Trophoblast cell (in vitro differentiated cells and primary cell): ENCODE results near the gene SLC9A1.
"Not testable (repeated sequence)": the region's sequence is repeated elsewhere in the genome, so short reads cannot be mapped to it uniquely, and the experiment has no call there.

Experiments used
- DNase-seq, 2 donors: peaks; one replicate each; pipeline ENCODE4 v3.0.0-alpha.2; 2016
- H2AFZ ChIP-seq: 2 replicates; pipeline ENCODE4 v1.6.1; 2013; ENCODE audit warnings: low read length, moderate library complexity, mild to moderate bottlenecking; ENCODE audit not compliant: insufficient read depth, poor library complexity
- H2AK5ac ChIP-seq: 2 replicates; pipeline ENCODE4 v1.6.1; 2013; ENCODE audit warnings: mild to moderate bottlenecking, low read length
- H2BK120ac ChIP-seq: 2 replicates; pipeline ENCODE4 v1.6.1; 2013; ENCODE audit warnings: low read length, mild to moderate bottlenecking, moderate library complexity; ENCODE audit not compliant: insufficient read depth, poor library complexity
- H2BK12ac ChIP-seq: 2 replicates; pipeline ENCODE4 v1.6.1; 2013; ENCODE audit warnings: mild to moderate bottlenecking, low read length, moderate library complexity
- H2BK5ac ChIP-seq: 2 replicates; pipeline ENCODE4 v1.6.1; 2013; ENCODE audit warnings: low read length, low read depth, moderate library complexity, mild to moderate bottlenecking; ENCODE audit not compliant: poor library complexity
- H3K14ac ChIP-seq: 2 replicates; pipeline ENCODE4 v1.6.1; 2013; ENCODE audit warnings: mild to moderate bottlenecking, low read length
- H3K18ac ChIP-seq: 2 replicates; pipeline ENCODE4 v1.6.1; 2013; ENCODE audit warnings: mild to moderate bottlenecking, low read length
- H3K23ac ChIP-seq: 2 replicates; pipeline ENCODE4 v1.6.1; 2013; ENCODE audit warnings: low read length
- H3K27ac ChIP-seq: 2 replicates; pipeline ENCODE4 v1.5.1; 2013; ENCODE audit warnings: low read depth, mild to moderate bottlenecking, inconsistent platforms, low read length, moderate library complexity
- H3K27me3 ChIP-seq: 2 replicates; pipeline ENCODE4 v1.6.1; 2013; ENCODE audit warnings: inconsistent platforms, mild to moderate bottlenecking, low read length, moderate library complexity; ENCODE audit not compliant: insufficient read depth
- H3K36me3 ChIP-seq, 2 experiments: 1 replicate in 1 of 2; 2 replicates in 1 of 2; pipeline ENCODE4 v1.6.1; 2013; ENCODE audit warnings: low read length in 2 of 2, mild to moderate bottlenecking in 2 of 2, moderate library complexity in 1 of 2; ENCODE audit not compliant: insufficient read depth in 2 of 2, control insufficient read depth in 1 of 2
- H3K4ac ChIP-seq: 2 replicates; pipeline ENCODE4 v1.6.1; 2013; ENCODE audit warnings: low read depth, mild to moderate bottlenecking, low read length, moderate library complexity
- H3K4me1 ChIP-seq, 2 experiments: 1 replicate in 1 of 2; 2 replicates in 1 of 2; pipeline ENCODE4 v1.6.1; 2013; ENCODE audit warnings: low read length in 2 of 2, mild to moderate bottlenecking in 2 of 2, moderate library complexity in 1 of 2; ENCODE audit not compliant: insufficient read depth in 2 of 2, control insufficient read depth in 1 of 2
- H3K4me2 ChIP-seq: 2 replicates; pipeline ENCODE4 v1.6.1; 2013; ENCODE audit warnings: inconsistent platforms, mild to moderate bottlenecking, low read length, moderate library complexity
- H3K4me3 ChIP-seq: 2 replicates; pipeline ENCODE4 v1.5.1; 2013; ENCODE audit warnings: mild to moderate bottlenecking, low read depth, low read length, inconsistent platforms
- H3K79me1 ChIP-seq: one replicate; pipeline ENCODE4 v1.6.1; 2013; ENCODE audit warnings: low read length
- H3K79me2 ChIP-seq: 2 replicates; pipeline ENCODE4 v1.6.1; 2013; ENCODE audit warnings: low read length, mild to moderate bottlenecking; ENCODE audit not compliant: control insufficient read depth, insufficient read depth, poor library complexity
- H3K9ac ChIP-seq: 2 replicates; pipeline ENCODE4 v1.6.1; 2013; ENCODE audit warnings: mild to moderate bottlenecking, low read length
- H3K9me3 ChIP-seq: 2 replicates; pipeline ENCODE4 v1.6.1; 2013; ENCODE audit warnings: low read depth, mild to moderate bottlenecking, control low read depth, inconsistent platforms, low read length; ENCODE audit not compliant: insufficient read depth
- H4K12ac ChIP-seq: 2 replicates; pipeline ENCODE4 v1.6.1; 2013; ENCODE audit warnings: low read depth, mild to moderate bottlenecking, low read length, moderate library complexity
- H4K8ac ChIP-seq: 2 replicates; pipeline ENCODE4 v1.6.1; 2013; ENCODE audit warnings: low read depth, mild to moderate bottlenecking, low read length, moderate library complexity
- H4K91ac ChIP-seq: one replicate; pipeline ENCODE4 v1.6.1; 2013; ENCODE audit warnings: low read depth, mild to moderate bottlenecking, low read length, moderate library complexity
- WGBS: extraction: QIAGEN DNeasy Blood & Tissue Kit; methylation state at CpG from one replicate; pipeline ENCODE4 v1.1.7; 2013; ENCODE audit warnings: missing lambda C conversion rate; ENCODE audit not compliant: insufficient read length, insufficient coverage; ENCODE audit errors: extremely low coverage; 5-methylcytosine and 5-hydroxymethylcytosine counted together

SLC9A1 gene

GRCh38 chr1:27126391-27126790 is 28.5 kb downstream of the SLC9A1 start:
- no peak overlapping the region for H2AFZ ChIP-seq
- peaks cover 2% of the 10 kb centered on the region for H3K79me2 ChIP-seq
- H4K91ac ChIP-seq, result no peak overlapping the region
- H3K4me3 ChIP-seq, result no peak overlapping the region
- no peak overlapping the region for H2BK12ac ChIP-seq
- no peak overlapping the region for H3K23ac ChIP-seq
- peaks cover 3 to 5% of the 10 kb centered on the region in 2 experiments for H3K4me1 ChIP-seq
- no peak overlapping the region for H4K12ac ChIP-seq
- no CpG with 5 or more reads among the region's 5 CpGs for WGBS
- no peak for DNase-seq
- no peak overlapping the region for H3K18ac ChIP-seq
- H3K27me3 ChIP-seq, result no peaks in the 10 kb centered on the region
- no peak overlapping the region for H3K4me2 ChIP-seq
- peaks cover 2% of the 10 kb centered on the region for H3K79me1 ChIP-seq
- H2BK5ac ChIP-seq, result no peak overlapping the region
- no peak overlapping the region for H4K8ac ChIP-seq
- H2AK5ac ChIP-seq, result no peak overlapping the region
- peaks cover 11 to 15% of the 10 kb centered on the region in 2 experiments for H3K36me3 ChIP-seq
- H3K27ac ChIP-seq, result no peak overlapping the region
- H3K14ac ChIP-seq, result no peak overlapping the region
- H2BK120ac ChIP-seq, result no peak overlapping the region
- H3K4ac ChIP-seq, result no peak overlapping the region
- H3K9me3 ChIP-seq, result peaks cover 1% of the 10 kb centered on the region
- no peak overlapping the region for H3K9ac ChIP-seq

GRCh38 chr1:27125125-27125524 is 29.8 kb downstream of the SLC9A1 start:
- H2AK5ac ChIP-seq, H2BK5ac ChIP-seq, H4K8ac ChIP-seq, H2BK12ac ChIP-seq, H3K4me1 ChIP-seq, H3K27ac ChIP-seq, H3K79me1 ChIP-seq, H3K4me3 ChIP-seq, H3K79me2 ChIP-seq, H4K91ac ChIP-seq, DNase-seq, H3K14ac ChIP-seq, H3K23ac ChIP-seq, H3K9ac ChIP-seq, H3K27me3 ChIP-seq, H4K12ac ChIP-seq, H2BK120ac ChIP-seq, H3K4ac ChIP-seq, H3K18ac ChIP-seq, H3K4me2 ChIP-seq, H3K9me3 ChIP-seq, H2AFZ ChIP-seq: not testable (repeated sequence)
- no CpG with 5 or more reads among the region's 5 CpGs for WGBS
- H3K36me3 ChIP-seq, result peaks cover 7 to 15% of the 10 kb centered on the region in 2 experiments

- Histone ChIP-seq H3K27me3 (no peaks in the 10 kb centered on the region), H3K4ac (no peak overlapping the region), H3K14ac (no peak overlapping the region), H2BK5ac (no peak overlapping the region), H4K12ac (no peak overlapping the region), H3K4me1 (peaks cover 3 to 5% of the 10 kb centered on the region in 2 experiments), H3K36me3 (peaks cover 7 to 15% of the 10 kb centered on the region in 2 experiments), H3K23ac (no peak overlapping the region), H2AK5ac (no peak overlapping the region), H3K4me2 (no peak overlapping the region), H3K4me3 (no peak overlapping the region), H2AFZ (no peak overlapping the region), H2BK12ac (no peak overlapping the region), H3K79me2 (peaks cover 2% of the 10 kb centered on the region), H3K27ac (no peak overlapping the region), H4K8ac (no peak overlapping the region), H3K9me3 (peaks cover 1% of the 10 kb centered on the region), H3K18ac (no peak overlapping the region), H3K9ac (no peak overlapping the region), H2BK120ac (no peak overlapping the region), H3K79me1 (peaks cover 2% of the 10 kb centered on the region), H4K91ac (no peak overlapping the region)
- WGBS, result no CpG with 5 or more reads among the region's 3 CpGs
- DNase-seq, result no peak
Measured at GRCh38 chr1:27124405-27124804, 30.5 kb downstream of the SLC9A1 start.

GRCh38 chr1:27122652-27123051 is 32.3 kb downstream of the SLC9A1 start:
- no peak overlapping the region for H2BK5ac ChIP-seq
- H3K79me2 ChIP-seq, result peaks cover 2% of the 10 kb centered on the region
- peaks cover 2% of the 10 kb centered on the region for H3K9me3 ChIP-seq
- H3K9ac ChIP-seq, result no peak overlapping the region
- H2BK120ac ChIP-seq, result no peak overlapping the region
- H2AFZ ChIP-seq, result no peak overlapping the region
- peak overlapping the region; percentile 9 for H3K4ac ChIP-seq
- H3K4me2 ChIP-seq, result no peak overlapping the region
- no peaks in the 10 kb centered on the region for H3K27me3 ChIP-seq
- no peak for DNase-seq
- no peak overlapping the region for H3K4me3 ChIP-seq
- H2AK5ac ChIP-seq, result no peak overlapping the region
- H3K18ac ChIP-seq, result peak overlapping the region; percentile 16
- H3K79me1 ChIP-seq, result peaks cover 2% of the 10 kb centered on the region
- H3K36me3 ChIP-seq, result peaks cover 4 to 9% of the 10 kb centered on the region in 2 experiments
- no peak overlapping the region for H3K14ac ChIP-seq
- H4K8ac ChIP-seq, result no peak overlapping the region
- H2BK12ac ChIP-seq, result no peak overlapping the region
- H4K12ac ChIP-seq, result no peak overlapping the region
- WGBS, result no CpG with 5 or more reads among the region's 4 CpGs
- no peak overlapping the region for H4K91ac ChIP-seq
- H3K4me1 ChIP-seq, result peaks cover 12 to 23% of the 10 kb centered on the region in 2 experiments
- H3K27ac ChIP-seq, result no peak overlapping the region
- H3K23ac ChIP-seq, result no peak overlapping the region
